HepG2 (cell line): ENCODE results near the gene DNMBP. TPM values are rescaled to one million over a fixed set of nuclear protein-coding genes. Genes with fewer than 3 reads are reported as not detected.
A peak's percentile ranks its signal among the peaks of the same experiment; 100 is the strongest.

ENCODE experiments used
- BRD4 ChIP-seq: sonication (generic); formaldehyde crosslinking; IDR thresholded peaks from 2 replicates; pipeline ENCODE4 v1.4.0; 2020; ENCODE audit warnings: missing genetic modification reagents
- CBX2 ChIP-seq, 2 experiments: fragments of 200-600 bp in 1 of 2; sonication (generic); formaldehyde crosslinking in 1 of 2; IDR thresholded peaks; 2 replicates each; pipeline versions ENCODE4 v1.7.0 to v1.8.1; 2018 to 2022; ENCODE audit warnings: low read depth in 2 of 2, low read length in 1 of 2, mild to moderate bottlenecking in 1 of 2, missing genetic modification reagents in 1 of 2
- DNMT1 ChIP-seq: sonication (generic); formaldehyde crosslinking; IDR thresholded peaks from 2 replicates; pipeline ENCODE4 v1.5.1; 2020; ENCODE audit warnings: mild to moderate bottlenecking, missing genetic modification reagents
- HMG20A ChIP-seq: IDR thresholded peaks from 2 replicates; pipeline ENCODE4 v1.6.1; 2016; ENCODE audit warnings: borderline replicate concordance
- JARID2 ChIP-seq: sonication (generic); formaldehyde crosslinking; IDR thresholded peaks from 2 replicates; pipeline ENCODE4 v1.8.1; 2023; ENCODE audit warnings: missing genetic modification reagents, inconsistent platforms; ENCODE audit not compliant: insufficient replicate concordance
- KDM6A ChIP-seq: IDR thresholded peaks from 2 replicates; pipeline ENCODE4 v1.6.1; 2016; ENCODE audit warnings: low read depth
- NFATC3 ChIP-seq: sonication (generic); formaldehyde crosslinking; IDR thresholded peaks from 2 replicates; pipeline ENCODE4 v1.5.1; 2020; ENCODE audit warnings: mild to moderate bottlenecking, missing genetic modification reagents
- PHB2 ChIP-seq: fragments of 450-650 bp; IDR thresholded peaks from 2 replicates; pipeline ENCODE4 v1.6.1; 2018; ENCODE audit not compliant: partially characterized antibody
- SIN3A ChIP-seq: IDR thresholded peaks from 2 replicates; pipeline ENCODE4 v1.6.1; 2011; ENCODE audit warnings: low read depth, mild to moderate bottlenecking, control low read depth, low read length, borderline replicate concordance
- SSRP1 ChIP-seq: IDR thresholded peaks from 2 replicates; pipeline ENCODE4 v1.6.1; 2016; ENCODE audit warnings: control low read depth
- TP53 ChIP-seq: sonication (generic); formaldehyde crosslinking; conservative IDR thresholded peaks from 2 replicates; pipeline ENCODE4 v1.4.0; 2020; ENCODE audit warnings: missing genetic modification reagents
- ZFP36L2 ChIP-seq: sonication (generic); formaldehyde crosslinking; IDR thresholded peaks from 2 replicates; pipeline ENCODE4 v1.4.0; 2020; ENCODE audit warnings: missing genetic modification reagents
- ZNF350 ChIP-seq: sonication (generic); formaldehyde crosslinking; IDR thresholded peaks from 2 replicates; pipeline ENCODE4 v1.4.0; 2020; ENCODE audit warnings: mild to moderate bottlenecking, low read depth, missing genetic modification reagents, borderline replicate concordance
- ZNF431 ChIP-seq: sonication (generic); formaldehyde crosslinking; IDR thresholded peaks from 2 replicates; pipeline ENCODE4 v1.9.0; 2022; ENCODE audit warnings: missing genetic modification reagents, low read depth, mild to moderate bottlenecking, borderline replicate concordance
- ZNF441 ChIP-seq: sonication (generic); formaldehyde crosslinking; IDR thresholded peaks from 2 replicates; pipeline ENCODE4 v1.7.0; 2021; ENCODE audit warnings: missing genetic modification reagents, borderline replicate concordance
- ZNF510 ChIP-seq: sonication (generic); formaldehyde crosslinking; IDR thresholded peaks from 2 replicates; pipeline ENCODE4 v1.4.0; 2020; ENCODE audit warnings: low read depth, mild to moderate bottlenecking, missing genetic modification reagents
- ZNF816 ChIP-seq: sonication (generic); formaldehyde crosslinking; IDR thresholded peaks from 2 replicates; pipeline ENCODE4 v1.8.0; 2022; ENCODE audit warnings: missing genetic modification reagents, mild to moderate bottlenecking, borderline replicate concordance
- polyA plus RNA-seq, 8 experiments: library from polyadenylated mRNA; depleted of rRNA in 3 of 8; stranded (reverse) in 7 of 8; unstranded in 1 of 8; fragments of >200 nt; fragmentation: Illumina TruSeq in 4 of 8; extraction: Trizol in 4 of 8; gene quantifications; 2 replicates each; pipeline versions ENCODE4 v1.2.1 to v1.2.3, GENCODE V29; 2011 to 2016; ENCODE audit warnings: low read depth in 4 of 8, missing spikeins in 1 of 8, mixed read lengths in 1 of 8; ENCODE audit not compliant: insufficient read depth in 1 of 8
- total RNA-seq, 5 experiments: library from RNA; depleted of rRNA; stranded (reverse); fragments of >200 nt; fragmentation: Illumina TruSeq; extraction: Trizol; gene quantifications; 2 replicates each; pipeline ENCODE4 v1.2.3, GENCODE V29; 2016; ENCODE audit warnings: low read depth in 1 of 5
- TF ChIP-seq, protein P1 (sequence below): IDR thresholded peaks from 2 replicates; pipeline ENCODE4 v1.6.1; 2016; ENCODE audit warnings: missing biosample characterization, missing genetic modification reagents, low read depth
- TF ChIP-seq, protein P2 (sequence below): sonication (generic); formaldehyde crosslinking; IDR thresholded peaks from 2 replicates; pipeline ENCODE4 v1.5.1; 2020; ENCODE audit warnings: mild to moderate bottlenecking, missing genetic modification reagents, borderline replicate concordance
- TF ChIP-seq, protein P3 (sequence below): sonication (generic); formaldehyde crosslinking; IDR thresholded peaks from 2 replicates; pipeline ENCODE4 v1.4.0; 2020; ENCODE audit warnings: missing genetic modification reagents
- TF ChIP-seq, protein P4 (sequence below): IDR thresholded peaks from 2 replicates; pipeline ENCODE4 v1.6.1; 2016; ENCODE audit warnings: mild to moderate bottlenecking, missing biosample characterization, missing genetic modification reagents
- TF ChIP-seq, protein P5 (sequence below): sonication (generic); formaldehyde crosslinking; IDR thresholded peaks from 2 replicates; pipeline ENCODE4 v1.4.0; 2020; ENCODE audit warnings: missing genetic modification reagents
- TF ChIP-seq, protein P6 (sequence below): sonication (generic); formaldehyde crosslinking; IDR thresholded peaks from 2 replicates; pipeline ENCODE4 v1.4.0; 2020; ENCODE audit warnings: missing genetic modification reagents, mild to moderate bottlenecking, borderline replicate concordance

The DNMBP gene
- total and polyA plus RNA-seq, 2 of the 13 experiments (the other 11 are each of a cell fraction or from before 2014, with no cell fraction given) = 3.6 to 6.3 TPM

DNA sequence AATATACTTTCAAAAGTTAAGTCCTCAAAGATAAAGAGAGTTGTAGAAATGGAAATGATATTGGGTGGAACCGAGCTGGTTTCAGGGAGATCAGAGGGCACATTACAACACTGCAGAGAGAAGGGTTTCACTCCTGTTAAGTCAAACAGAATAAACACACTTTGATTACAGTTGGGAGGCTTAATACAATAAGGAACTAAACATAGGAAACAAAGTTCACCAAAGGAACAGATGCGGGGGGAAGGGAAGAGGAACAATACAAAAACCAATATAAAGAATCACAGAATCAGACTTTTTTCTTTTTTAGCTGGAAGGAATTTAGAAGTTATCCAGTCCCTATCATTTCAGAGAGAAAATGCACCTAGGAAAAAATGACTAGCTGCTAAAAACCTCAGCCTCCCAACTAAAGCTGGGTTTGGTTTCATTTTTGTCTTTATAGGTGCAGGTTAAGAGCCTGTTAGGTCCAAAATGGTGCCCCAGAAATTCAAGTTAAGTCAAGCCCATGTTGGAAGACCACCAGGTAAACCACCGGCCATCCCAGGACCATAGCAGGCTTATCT lies 81.9 kb downstream of the DNMBP start (continued):
- TF ChIP-seq PHB2 (no peak), NFATC3 (no peak), TP53 (no peak), ZNF816 (CRISPR knock-in tag) (no peak), ZFP36L2 (no peak), SSRP1 (no peak), KDM6A (CRISPR knock-in tag) (peak; percentile 62; the same call in 1 of the 2 replicates), SIN3A (no peak), ZNF431 (CRISPR knock-in tag) (no peak), ZNF441 (CRISPR knock-in tag) (no peak), DNMT1 (CRISPR knock-in tag) (no peak), BRD4 (no peak), JARID2 (no peak), ZNF510 (CRISPR knock-in tag) (no peak), CBX2 (IDR thresholded peaks at IDR 0.05; ENCODE audit: low read depth, low read length) (no peak), CBX2 (CRISPR knock-in tag; IDR thresholded peaks at IDR 0.05; ENCODE audit: low read depth) (no peak), ZNF350 (CRISPR knock-in tag) (no peak), HMG20A (peak; percentile 33; the same call in 1 of the 2 replicates)
- TF ChIP-seq, protein P1, sequence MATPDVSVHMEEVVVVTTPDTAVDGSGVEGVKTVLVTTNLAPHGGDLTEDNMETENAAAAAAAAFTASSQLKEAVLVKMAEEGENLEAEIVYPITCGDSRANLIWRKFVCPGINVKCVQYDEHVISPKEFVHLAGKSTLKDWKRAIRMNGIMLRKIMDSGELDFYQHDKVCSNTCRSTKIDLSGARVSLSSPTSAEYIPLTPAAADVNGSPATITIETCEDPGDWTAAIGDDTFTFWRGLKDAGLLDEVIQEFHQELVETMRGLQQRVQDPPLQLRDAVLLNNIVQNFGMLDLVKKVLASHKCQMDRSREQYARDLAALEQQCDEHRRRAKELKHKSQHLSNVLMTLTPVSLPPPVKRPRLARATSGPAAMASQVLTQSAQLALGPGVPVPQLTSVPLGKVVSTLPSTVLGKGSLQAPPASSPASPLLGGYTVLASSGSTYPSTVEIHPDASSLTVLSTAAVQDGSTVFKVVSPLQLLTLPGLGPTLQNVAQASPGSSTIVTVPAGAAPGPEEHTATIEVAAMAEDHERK (CRISPR knock-in tag) = no peak
- TF ChIP-seq, protein P2, sequence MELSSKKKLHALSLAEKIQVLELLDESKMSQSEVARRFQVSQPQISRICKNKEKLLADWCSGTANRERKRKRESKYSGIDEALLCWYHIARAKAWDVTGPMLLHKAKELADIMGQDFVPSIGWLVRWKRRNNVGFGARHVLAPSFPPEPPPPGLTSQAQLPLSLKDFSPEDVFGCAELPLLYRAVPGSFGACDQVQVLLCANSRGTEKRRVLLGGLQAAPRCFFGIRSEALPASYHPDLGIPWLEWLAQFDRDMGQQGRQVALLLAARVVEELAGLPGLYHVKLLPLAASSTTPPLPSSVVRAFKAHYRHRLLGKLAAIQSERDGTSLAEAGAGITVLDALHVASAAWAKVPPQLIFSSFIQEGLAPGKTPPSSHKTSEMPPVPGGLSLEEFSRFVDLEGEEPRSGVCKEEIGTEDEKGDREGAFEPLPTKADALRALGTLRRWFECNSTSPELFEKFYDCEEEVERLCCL (CRISPR knock-in tag) = no peak
- TF ChIP-seq, protein P3, sequence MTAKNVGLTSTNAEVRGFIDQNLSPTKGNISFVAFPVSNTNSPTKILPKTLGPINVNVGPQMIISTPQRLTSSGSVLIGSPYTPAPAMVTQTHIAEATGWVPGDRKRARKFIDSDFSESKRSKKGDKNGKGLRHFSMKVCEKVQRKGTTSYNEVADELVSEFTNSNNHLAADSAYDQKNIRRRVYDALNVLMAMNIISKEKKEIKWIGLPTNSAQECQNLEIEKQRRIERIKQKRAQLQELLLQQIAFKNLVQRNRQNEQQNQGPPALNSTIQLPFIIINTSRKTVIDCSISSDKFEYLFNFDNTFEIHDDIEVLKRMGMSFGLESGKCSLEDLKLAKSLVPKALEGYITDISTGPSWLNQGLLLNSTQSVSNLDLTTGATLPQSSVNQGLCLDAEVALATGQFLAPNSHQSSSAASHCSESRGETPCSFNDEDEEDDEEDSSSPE (CRISPR knock-in tag) = no peak
- TF ChIP-seq, protein P4, sequence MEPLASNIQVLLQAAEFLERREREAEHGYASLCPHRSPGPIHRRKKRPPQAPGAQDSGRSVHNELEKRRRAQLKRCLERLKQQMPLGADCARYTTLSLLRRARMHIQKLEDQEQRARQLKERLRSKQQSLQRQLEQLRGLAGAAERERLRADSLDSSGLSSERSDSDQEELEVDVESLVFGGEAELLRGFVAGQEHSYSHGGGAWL (CRISPR knock-in tag) = no peak
- TF ChIP-seq, protein P5, sequence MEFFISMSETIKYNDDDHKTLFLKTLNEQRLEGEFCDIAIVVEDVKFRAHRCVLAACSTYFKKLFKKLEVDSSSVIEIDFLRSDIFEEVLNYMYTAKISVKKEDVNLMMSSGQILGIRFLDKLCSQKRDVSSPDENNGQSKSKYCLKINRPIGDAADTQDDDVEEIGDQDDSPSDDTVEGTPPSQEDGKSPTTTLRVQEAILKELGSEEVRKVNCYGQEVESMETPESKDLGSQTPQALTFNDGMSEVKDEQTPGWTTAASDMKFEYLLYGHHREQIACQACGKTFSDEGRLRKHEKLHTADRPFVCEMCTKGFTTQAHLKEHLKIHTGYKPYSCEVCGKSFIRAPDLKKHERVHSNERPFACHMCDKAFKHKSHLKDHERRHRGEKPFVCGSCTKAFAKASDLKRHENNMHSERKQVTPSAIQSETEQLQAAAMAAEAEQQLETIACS (CRISPR knock-in tag) = no peak
- TF ChIP-seq, protein P6, sequence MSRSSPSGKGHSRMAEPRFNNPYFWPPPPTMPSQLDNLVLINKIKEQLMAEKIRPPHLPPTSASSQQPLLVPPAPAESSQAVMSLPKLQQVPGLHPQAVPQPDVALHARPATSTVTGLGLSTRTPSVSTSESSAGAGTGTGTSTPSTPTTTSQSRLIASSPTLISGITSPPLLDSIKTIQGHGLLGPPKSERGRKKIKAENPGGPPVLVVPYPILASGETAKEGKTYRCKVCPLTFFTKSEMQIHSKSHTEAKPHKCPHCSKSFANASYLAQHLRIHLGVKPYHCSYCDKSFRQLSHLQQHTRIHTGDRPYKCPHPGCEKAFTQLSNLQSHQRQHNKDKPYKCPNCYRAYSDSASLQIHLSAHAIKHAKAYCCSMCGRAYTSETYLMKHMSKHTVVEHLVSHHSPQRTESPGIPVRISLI (CRISPR knock-in tag) = no peak
